Measurements from ENCODE around the gene FBXO15.

Gene FBXO15

DNA sequence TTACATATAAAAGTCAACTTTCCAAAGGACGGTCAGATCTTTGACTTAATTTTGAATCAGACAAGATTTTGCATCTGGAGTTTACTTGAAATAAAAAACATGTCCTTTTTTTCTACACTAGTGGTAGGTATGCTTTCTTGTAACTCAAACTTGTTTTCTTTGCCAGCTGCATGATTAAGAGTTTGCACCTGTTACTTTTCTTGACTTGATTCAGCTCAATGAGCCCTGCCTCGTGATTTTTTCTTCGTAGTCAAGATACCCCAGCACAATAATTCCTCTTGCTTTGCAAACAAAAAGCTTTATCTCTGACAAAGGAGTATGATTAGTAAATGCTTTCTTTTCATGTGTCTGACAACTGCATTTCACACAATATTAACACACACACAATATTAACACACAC lies 82.3 kb downstream of the FBXO15 start:
- DNase-seq (no peak), ATAC-seq (no peak)
- Mint-ChIP-seq H3K27ac (peak overlapping the region; percentile 75 to 87), H3K4me3 (peak overlapping the region; percentile 62 to 83), H3K4me1 (peaks cover 51% of the 10 kb centered on the region), H3K27me3 (peaks cover 10% of the 10 kb centered on the region), H3K9me3 (peaks cover 0 to 6% of the 10 kb centered on the region in 2 donors)

DNA sequence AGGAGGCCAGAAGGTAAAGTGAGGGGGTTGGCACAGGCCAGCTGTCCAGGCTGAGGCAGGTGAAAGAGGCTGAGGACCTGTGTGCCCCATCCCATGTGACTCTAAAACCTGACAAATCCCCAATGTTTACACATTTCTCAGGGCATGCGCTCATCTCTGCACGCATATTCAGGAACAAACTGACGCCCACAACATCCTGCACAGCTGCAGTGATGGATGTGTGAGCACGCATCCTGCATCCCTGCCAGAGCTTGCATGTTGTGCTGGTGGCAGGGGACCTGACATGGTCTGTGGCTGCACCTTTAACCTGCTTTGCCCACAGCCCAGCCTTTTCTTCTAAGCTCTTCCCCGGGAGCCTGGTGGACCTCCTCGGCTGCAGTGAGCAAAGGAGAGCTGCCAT lies 83.1 kb downstream of the FBXO15 start:
- ATAC-seq (peak; percentile 82), DNase-seq (peak; percentile 26 to 42)
- peak overlapping the region; percentile 84 to 91 for H3K27ac Mint-ChIP-seq
- H3K9me3 Mint-ChIP-seq, result peaks cover 0 to 6% of the 10 kb centered on the region in 2 donors
- H3K4me1 Mint-ChIP-seq, result peaks cover 51% of the 10 kb centered on the region
- peak overlapping the region; percentile 62 to 83 for H3K4me3 Mint-ChIP-seq
- peaks cover 10% of the 10 kb centered on the region for H3K27me3 Mint-ChIP-seq

DNA sequence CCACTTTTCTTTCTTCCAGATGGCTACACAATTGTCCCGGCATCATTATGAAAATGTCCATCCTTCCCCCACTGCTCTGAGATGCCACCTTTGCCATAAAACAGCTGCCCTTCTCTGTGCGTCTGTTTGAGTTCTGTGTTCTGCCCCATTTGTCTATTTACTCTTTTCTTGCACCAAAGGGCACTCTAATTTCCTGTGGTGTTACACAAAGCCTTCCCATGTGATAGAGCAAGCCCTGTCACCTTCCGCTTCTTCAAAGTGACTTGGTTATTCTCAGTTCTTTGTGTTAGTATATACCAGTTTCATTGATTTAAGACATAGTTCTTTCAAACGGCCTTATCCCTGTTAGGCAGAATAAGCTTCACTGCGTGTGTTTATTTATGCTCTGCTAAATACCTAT lies 84.1 kb downstream of the FBXO15 start:
- H3K27me3 Mint-ChIP-seq, result peaks cover 10% of the 10 kb centered on the region
- ATAC-seq (peak; percentile 39), DNase-seq (no peak)
- peak overlapping the region; percentile 27 to 84 for H3K27ac Mint-ChIP-seq
- H3K9me3 Mint-ChIP-seq, result peaks cover 0 to 6% of the 10 kb centered on the region in 2 donors
- peaks cover 51% of the 10 kb centered on the region for H3K4me1 Mint-ChIP-seq
- H3K4me3 Mint-ChIP-seq, result peak overlapping the region; percentile 57 to 83

- peaks cover 10% of the 10 kb centered on the region for H3K27me3 Mint-ChIP-seq
- H3K9me3 Mint-ChIP-seq, result peaks cover 0 to 6% of the 10 kb centered on the region in 2 donors
- H3K27ac Mint-ChIP-seq, result peak overlapping the region; percentile 69 to 88
- peak overlapping the region; percentile 57 to 83 for H3K4me3 Mint-ChIP-seq
- DNase-seq, result peak; percentile 45 to 52
- peaks cover 51% of the 10 kb centered on the region for H3K4me1 Mint-ChIP-seq
- ATAC-seq, result peak; percentile 75
Measured at GRCh38 chr18:74063023-74063422, 84.6 kb downstream of the FBXO15 start.

- DNase-seq, result no peak
- no peak overlapping the region for H3K4me3 Mint-ChIP-seq
- H3K27ac Mint-ChIP-seq, result no peak overlapping the region
- peaks cover 8% of the 10 kb centered on the region for H3K27me3 Mint-ChIP-seq
- H3K4me1 Mint-ChIP-seq, result peaks cover 55% of the 10 kb centered on the region
- peaks cover 0 to 11% of the 10 kb centered on the region in 2 donors for H3K9me3 Mint-ChIP-seq
- ATAC-seq, result no peak
Measured at GRCh38 chr18:74062037-74062436, 85.6 kb downstream of the FBXO15 start.

DNA sequence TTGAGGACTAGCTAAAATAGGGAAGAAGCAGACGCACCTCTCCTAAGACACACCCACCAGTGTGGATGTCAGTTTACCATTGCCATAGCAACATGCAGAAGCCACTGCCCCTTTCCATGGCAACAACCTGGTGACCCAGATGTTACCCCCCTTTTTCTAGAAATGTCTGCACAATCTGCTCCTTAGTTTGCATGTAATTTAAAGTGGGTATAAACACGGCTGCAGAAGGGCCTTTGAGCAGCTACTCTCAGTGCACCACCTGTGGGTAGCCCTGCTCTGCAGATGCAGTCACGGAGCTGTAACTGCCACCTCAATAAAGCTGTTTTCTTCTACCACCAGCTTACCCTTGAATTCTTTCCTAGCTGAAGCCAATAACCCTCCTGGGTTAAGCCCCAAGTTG lies 87.1 kb downstream of the FBXO15 start:
- no peak overlapping the region for H3K4me3 Mint-ChIP-seq
- peaks cover 11 to 20% of the 10 kb centered on the region in 2 donors for H3K9me3 Mint-ChIP-seq
- H3K27me3 Mint-ChIP-seq, result no peaks in the 10 kb centered on the region
- ATAC-seq (no peak), DNase-seq (no peak)
- H3K27ac Mint-ChIP-seq, result peak overlapping the region in 1 of 2 donors; percentile 45
- peaks cover 48% of the 10 kb centered on the region for H3K4me1 Mint-ChIP-seq

- ATAC-seq (no peak), DNase-seq (no peak)
- H3K27me3 Mint-ChIP-seq, result peaks cover 12% of the 10 kb centered on the region
- H3K27ac Mint-ChIP-seq, result no peak overlapping the region
- H3K9me3 Mint-ChIP-seq, result peaks cover 15 to 19% of the 10 kb centered on the region in 2 donors
- H3K4me3 Mint-ChIP-seq, result no peak overlapping the region
- peaks cover 4% of the 10 kb centered on the region for H3K4me1 Mint-ChIP-seq
Measured at GRCh38 chr18:74050807-74051206, 96.8 kb downstream of the FBXO15 start.

DNA sequence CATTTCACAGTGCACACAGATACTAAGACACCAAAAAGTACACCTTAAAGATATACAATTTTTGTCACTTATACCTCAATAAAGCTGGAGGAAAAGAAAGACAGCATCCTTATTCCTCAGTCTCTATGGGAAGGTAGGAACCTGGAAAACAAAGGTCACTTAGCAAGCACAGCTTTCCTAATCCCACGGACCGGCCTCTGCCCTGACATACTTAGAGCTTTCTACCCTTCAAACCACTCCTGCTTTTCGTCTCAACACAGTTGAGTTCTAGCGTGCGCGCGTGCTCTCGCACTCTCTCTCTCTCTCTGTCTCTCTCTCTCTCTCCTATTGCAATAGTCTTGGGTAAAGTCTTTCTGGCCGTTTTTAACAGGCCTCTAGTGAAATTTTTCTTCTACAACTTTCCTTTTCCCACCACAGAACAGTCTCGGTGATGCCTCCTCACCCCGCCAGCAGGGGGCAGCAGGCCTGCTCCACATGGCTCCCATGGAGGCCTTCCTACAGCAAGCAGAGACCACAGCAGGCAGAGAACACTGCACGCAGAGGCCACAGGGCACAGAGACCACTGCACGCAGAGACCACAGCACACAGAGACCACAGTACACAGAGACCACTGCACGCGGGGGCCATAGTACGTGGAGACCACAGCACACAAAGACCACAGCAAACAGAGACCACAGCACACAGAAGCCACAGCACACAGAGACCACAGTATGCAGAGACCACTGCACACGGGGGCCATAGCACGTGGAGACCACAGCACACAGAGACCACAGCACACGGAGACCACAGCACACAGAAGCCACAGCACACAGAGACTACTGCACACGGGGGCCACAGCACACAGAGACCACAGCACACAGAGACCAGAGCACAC lies 106.9 kb downstream of the FBXO15 start:
- Mint-ChIP-seq H3K4me3 (no peak overlapping the region), H3K27me3 (no peaks in the 10 kb centered on the region), H3K4me1 (no peaks in the 10 kb centered on the region), H3K9me3 (no peaks in the 10 kb centered on the region), H3K27ac (no peak overlapping the region)
- DNase-seq (peak; percentile 68 to 73), ATAC-seq (peak; percentile 96)

- H3K4me3 Mint-ChIP-seq, result no peak overlapping the region
- DNase-seq (no peak), ATAC-seq (no peak)
- H3K27ac Mint-ChIP-seq, result no peak overlapping the region
- no peaks in the 10 kb centered on the region for H3K4me1 Mint-ChIP-seq
- no peaks in the 10 kb centered on the region for H3K27me3 Mint-ChIP-seq
- no peaks in the 10 kb centered on the region for H3K9me3 Mint-ChIP-seq
Measured at GRCh38 chr18:74040008-74040407, 107.6 kb downstream of the FBXO15 start.

DNA sequence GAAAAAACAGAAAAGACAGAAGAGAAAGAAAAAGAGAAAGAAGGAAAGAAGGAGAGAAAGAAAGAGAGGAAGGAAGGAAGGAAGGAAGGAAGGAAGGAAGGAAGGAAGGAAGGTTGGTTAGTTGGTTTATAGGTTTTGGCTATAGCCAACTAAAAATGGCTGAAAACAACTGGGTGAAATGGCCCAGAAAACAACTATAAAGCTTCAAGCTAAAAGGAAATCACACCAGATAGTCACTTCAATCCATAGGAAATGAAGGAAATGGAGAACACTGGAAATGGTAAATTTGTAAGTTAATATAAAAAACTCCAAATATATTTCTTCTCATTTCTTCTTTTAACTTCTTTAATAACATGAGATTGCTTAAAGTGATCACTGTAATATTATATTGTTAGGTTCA lies 118.5 kb downstream of the FBXO15 start:
- Mint-ChIP-seq H3K27me3 (peaks cover 16% of the 10 kb centered on the region), H3K9me3 (no peaks in the 10 kb centered on the region), H3K4me1 (no peaks in the 10 kb centered on the region), H3K27ac (no peak overlapping the region), H3K4me3 (no peak overlapping the region)
- ATAC-seq (no peak), DNase-seq (no peak)
